Suprapubic skin (tissue), 3 donors: ENCODE results near the gene EMP2.

ENCODE experiments used
- CTCF ChIP-seq, 2 donors: fragments of 200-600 bp in 1 of 2; fragments of 450-650 bp in 1 of 2; sonication (generic) in 1 of 2; IDR thresholded peaks; one replicate each; pipeline ENCODE4 v1.5.1; 2016 to 2019; ENCODE audit warnings: antibody characterized with exemption in 2 of 2, mild to moderate bottlenecking in 1 of 2, moderate library complexity in 1 of 2
- EP300 ChIP-seq: sonication (generic); formaldehyde crosslinking; IDR thresholded peaks from one replicate; pipeline ENCODE4 v1.6.1; 2017; ENCODE audit warnings: antibody characterized with exemption

GRCh38 chr16:10594312-10594950 lies 14.0 kb upstream of the EMP2 start:
- TF ChIP-seq EP300 (no peak), CTCF (IDR thresholded peaks at IDR 0.05) (no peak)
